ENCODE data around the gene DGKI. TPM values are rescaled to one million over a fixed set of nuclear protein-coding genes. Genes with fewer than 3 reads are reported as not detected.

DGKI gene
- total RNA-seq, 1 donor from 2014 or later, result 21.4 TPM

DNA sequence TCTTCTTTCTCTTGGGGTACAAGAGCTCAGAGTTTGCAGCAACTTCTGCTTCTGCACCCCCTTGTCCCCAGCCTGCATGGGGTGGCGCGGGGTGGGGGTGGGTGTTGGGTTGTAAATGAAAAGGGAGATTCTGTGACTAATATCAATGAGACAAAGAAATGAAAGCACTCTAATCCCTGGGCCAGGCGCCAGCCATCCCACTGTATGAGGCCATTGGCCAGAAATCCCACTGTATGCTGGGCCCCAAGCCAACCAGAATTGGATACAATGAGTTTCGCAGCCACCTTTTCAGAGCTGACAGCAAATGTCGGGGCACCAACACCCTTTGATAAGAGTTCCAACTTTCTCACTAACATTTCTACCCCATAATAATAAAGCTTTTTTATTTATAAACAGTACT, 492.4 kb downstream of the DGKI start:
- Mint-ChIP-seq H3K9me3 (no peaks in the 10 kb centered on the region), H3K27ac (no peak overlapping the region), H3K27me3 (no peaks in the 10 kb centered on the region), H3K4me3 (no peak overlapping the region), H3K36me3 (ENCODE audit: low read depth) (no peaks in the 10 kb centered on the region), H3K4me1 (no peaks in the 10 kb centered on the region)
- intact Hi-C loops (cut with micrococcal nuclease), result no loop called here
- DNase-seq, result no peak

DNA sequence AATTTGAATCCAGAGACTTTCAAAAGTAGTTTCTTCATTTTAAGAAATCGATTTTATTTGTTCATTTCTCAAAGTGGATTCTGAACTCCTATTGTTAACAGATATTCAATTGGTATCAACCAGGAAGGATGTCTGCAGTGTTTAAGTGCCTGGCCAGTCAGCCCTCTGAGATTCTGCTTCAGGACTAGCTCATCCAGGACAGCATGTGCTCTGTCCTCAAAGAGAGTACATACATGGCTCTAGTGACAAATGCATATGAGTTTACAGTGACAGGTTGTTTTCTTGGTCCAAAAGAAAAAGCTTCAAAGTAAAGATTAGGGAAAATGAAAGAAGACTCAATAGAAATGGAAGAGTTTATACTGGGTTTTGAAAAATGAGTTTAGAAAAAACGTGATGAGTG, 494.8 kb downstream of the DGKI start:
- Mint-ChIP-seq H3K4me3 (no peak overlapping the region), H3K27ac (no peak overlapping the region), H3K27me3 (no peaks in the 10 kb centered on the region), H3K9me3 (no peaks in the 10 kb centered on the region), H3K36me3 (ENCODE audit: low read depth) (no peaks in the 10 kb centered on the region), H3K4me1 (no peaks in the 10 kb centered on the region)
- intact Hi-C loops (cut with micrococcal nuclease), result no loop called here
- no peak for DNase-seq

DNA sequence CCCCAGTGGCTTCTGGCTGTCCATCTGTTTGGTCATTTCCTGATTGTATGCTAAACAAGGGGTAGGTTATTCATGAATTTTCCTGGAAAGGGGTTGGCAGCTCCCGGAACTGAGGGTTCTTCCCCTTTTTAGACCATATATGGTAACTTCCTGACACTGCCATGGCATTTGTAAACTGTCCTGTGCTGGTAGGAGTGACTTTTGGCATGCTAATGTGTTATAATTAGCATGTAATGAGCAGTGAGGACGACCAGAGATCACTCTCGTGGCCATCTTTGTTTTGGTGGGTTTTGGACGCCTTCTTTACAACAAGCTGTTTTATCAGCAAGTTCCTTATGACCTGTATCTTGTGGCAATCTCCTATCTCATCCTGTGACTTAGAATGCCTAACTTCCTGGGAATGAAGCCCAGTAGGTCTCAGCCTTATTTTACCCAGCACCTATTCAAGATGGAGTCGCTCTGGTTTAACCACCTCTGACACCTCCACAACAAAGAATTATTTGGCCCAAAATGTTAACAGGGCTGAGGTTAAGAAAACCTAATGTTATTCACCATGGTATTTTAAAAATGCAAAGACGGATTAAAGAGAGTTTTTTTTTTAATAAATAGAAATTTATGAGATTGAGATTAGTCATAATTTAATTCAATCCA, 500.9 kb downstream of the DGKI start:
- intact Hi-C loops (cut with micrococcal nuclease), result no loop called here
- peaks cover 6% of the 10 kb centered on the region for H3K27me3 Mint-ChIP-seq
- H3K4me1 Mint-ChIP-seq, result no peaks in the 10 kb centered on the region
- H3K36me3 Mint-ChIP-seq (ENCODE audit: low read depth), result no peaks in the 10 kb centered on the region
- H3K4me3 Mint-ChIP-seq, result no peak overlapping the region
- no peak for DNase-seq
- H3K27ac Mint-ChIP-seq, result no peak overlapping the region
- no peaks in the 10 kb centered on the region for H3K9me3 Mint-ChIP-seq

DNA sequence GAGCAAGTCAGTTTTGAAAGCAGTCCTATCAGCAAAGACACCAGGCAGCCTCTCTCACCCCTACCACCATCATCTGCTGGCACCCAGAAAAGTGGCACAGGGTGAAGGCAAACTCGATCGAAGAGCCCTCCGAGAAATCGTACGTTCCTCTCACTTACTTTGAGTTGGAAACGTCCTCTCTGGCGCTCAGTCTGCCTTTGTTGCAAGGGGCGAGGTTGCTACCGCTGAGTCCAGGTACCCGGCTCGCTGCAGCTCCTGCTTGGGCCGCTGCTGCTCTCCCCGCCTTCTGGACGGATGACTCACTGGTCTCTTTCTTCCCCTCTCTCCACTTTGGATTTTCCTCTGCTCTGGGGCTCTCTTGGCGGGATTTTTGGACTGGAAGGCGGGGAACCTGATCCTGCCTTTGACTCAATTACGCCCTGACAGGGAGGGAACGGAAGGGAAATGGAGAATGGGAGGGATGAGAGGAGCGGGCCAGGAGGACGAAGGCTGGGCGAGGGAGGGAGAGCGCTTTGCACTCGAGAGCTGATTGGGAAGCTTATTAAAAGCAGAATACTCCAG, 503.4 kb downstream of the DGKI start, which contains the start of gene PTN:
PTN (minus strand) TSS at position 453 of the 561 bp plus-strand sequence. CDS start 88,760 bp downstream, outside the sequence.
- Mint-ChIP-seq H3K4me3 (no peak within 1 kb of the TSS), H3K9me3 (no peaks in the 10 kb centered on the region), H3K36me3 (ENCODE audit: low read depth) (no peaks in the 10 kb centered on the region), H3K27ac (no peak within 1 kb of the TSS), H3K27me3 (peaks cover 6% of the 10 kb centered on the region), H3K4me1 (no peaks in the 10 kb centered on the region)
- no peak for DNase-seq
- intact Hi-C loops (cut with micrococcal nuclease), result no loop called here

DNA sequence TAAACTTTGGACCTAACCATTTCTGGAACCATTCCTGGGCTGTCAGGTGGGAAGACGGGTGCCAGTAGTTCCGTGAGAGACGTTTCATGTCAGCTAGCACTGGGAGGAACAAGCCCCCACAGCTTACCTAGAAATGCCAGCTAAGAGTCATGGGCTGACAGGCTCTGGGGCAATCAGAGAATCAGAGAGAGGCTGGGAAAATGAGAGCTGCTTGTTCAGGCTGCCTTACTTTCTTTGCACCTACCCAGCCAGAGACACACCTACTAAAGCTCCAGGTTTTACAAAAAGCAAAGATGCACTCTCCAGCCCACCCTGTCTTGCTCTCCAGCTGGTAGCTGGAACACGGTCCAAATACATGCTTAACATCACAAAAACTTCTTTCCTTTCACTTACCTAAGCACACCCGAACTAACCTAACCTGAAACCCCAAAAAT, 503.9 kb downstream of the DGKI start:
- Mint-ChIP-seq H3K4me1 (no peaks in the 10 kb centered on the region), H3K36me3 (ENCODE audit: low read depth) (no peaks in the 10 kb centered on the region), H3K4me3 (no peak overlapping the region), H3K9me3 (no peaks in the 10 kb centered on the region), H3K27ac (no peak overlapping the region), H3K27me3 (peaks cover 6% of the 10 kb centered on the region)
- intact Hi-C loops (cut with micrococcal nuclease), result no loop called here
- DNase-seq, result no peak

DNA sequence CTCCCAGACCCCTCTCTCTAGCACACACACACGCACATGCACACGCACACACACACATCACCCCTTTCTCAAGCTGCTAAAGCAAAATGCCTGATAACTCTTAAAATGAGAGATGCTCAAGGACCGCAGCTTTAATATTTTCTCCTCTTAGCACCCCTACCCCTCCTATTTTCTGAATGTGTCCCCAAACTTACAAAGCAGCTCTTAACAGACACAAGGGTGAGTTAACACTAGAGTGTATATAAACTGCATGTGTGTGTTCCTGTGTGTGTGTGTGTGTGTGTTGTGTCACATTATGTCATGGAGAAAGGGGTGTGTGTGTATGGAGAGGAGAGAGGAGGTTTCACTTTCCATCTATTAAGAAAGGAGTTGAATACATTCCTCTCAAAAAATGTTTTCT, 504.5 kb downstream of the DGKI start:
- Mint-ChIP-seq H3K36me3 (ENCODE audit: low read depth) (no peaks in the 10 kb centered on the region), H3K4me3 (no peak overlapping the region), H3K9me3 (no peaks in the 10 kb centered on the region), H3K27me3 (peaks cover 6% of the 10 kb centered on the region), H3K4me1 (no peaks in the 10 kb centered on the region), H3K27ac (no peak overlapping the region)
- DNase-seq, result no peak
- intact Hi-C loops (cut with micrococcal nuclease), result no loop called here

GRCh38 chr7:137337902-137338301, 508.9 kb downstream of the DGKI start:
- DNase-seq, result no peak
- Mint-ChIP-seq H3K4me3 (no peak overlapping the region), H3K9me3 (no peaks in the 10 kb centered on the region), H3K27ac (no peak overlapping the region), H3K4me1 (no peaks in the 10 kb centered on the region), H3K27me3 (peaks cover under 1% of the 10 kb centered on the region), H3K36me3 (ENCODE audit: low read depth) (no peaks in the 10 kb centered on the region)
- intact Hi-C loops (cut with micrococcal nuclease), result no loop called here

- intact Hi-C loops (cut with micrococcal nuclease), result no loop called here
- H3K36me3 Mint-ChIP-seq (ENCODE audit: low read depth), result no peaks in the 10 kb centered on the region
- H3K9me3 Mint-ChIP-seq, result no peaks in the 10 kb centered on the region
- DNase-seq, result no peak
- no peaks in the 10 kb centered on the region for H3K4me1 Mint-ChIP-seq
- H3K4me3 Mint-ChIP-seq, result no peak overlapping the region
- H3K27ac Mint-ChIP-seq, result no peak overlapping the region
- no peaks in the 10 kb centered on the region for H3K27me3 Mint-ChIP-seq
Observed at GRCh38 chr7:137335814-137336213, 511.0 kb downstream of the DGKI start.

- intact Hi-C loops (cut with micrococcal nuclease), result no loop called here
- no peaks in the 10 kb centered on the region for H3K4me1 Mint-ChIP-seq
- no peak overlapping the region for H3K27ac Mint-ChIP-seq
- no peak overlapping the region for H3K4me3 Mint-ChIP-seq
- no peak for DNase-seq
- no peaks in the 10 kb centered on the region for H3K27me3 Mint-ChIP-seq
- H3K9me3 Mint-ChIP-seq, result no peaks in the 10 kb centered on the region
- H3K36me3 Mint-ChIP-seq (ENCODE audit: low read depth), result no peaks in the 10 kb centered on the region
Observed at GRCh38 chr7:137331378-137331777, 515.4 kb downstream of the DGKI start.

Other genes starting within 250 kb of the DGKI start
- gene CREB3L2, start 155.1 kb upstream of the DGKI start, total RNA-seq, result 44.8 and 45.6 TPM in 2 replicates
- gene AKR1D1, start 229.5 kb upstream of the DGKI start, total RNA-seq, result not detected in 2 replicates

Measured in activated CD4-positive, alpha-beta T cell treated with anti-CD3 and anti-CD28 coated beads, Interleukin-2, amount 10 ng/mL, durations not matched to agents 24 days and 14 days (primary cell).